DND-41 (cell line): ENCODE results near the gene ANKLE1.

ENCODE experiments used
- CTCF ChIP-seq: IDR thresholded peaks from 2 replicates; pipeline ENCODE4 v1.5.1; 2012; ENCODE audit warnings: borderline replicate concordance, low read length, moderate library complexity, mild to moderate bottlenecking; ENCODE audit not compliant: poor library complexity, severe bottlenecking; ENCODE audit errors: extremely low read depth
- EZH2 ChIP-seq: IDR thresholded peaks from 3 replicates; pipeline ENCODE4 v1.6.1; 2012; ENCODE audit warnings: borderline replicate concordance, low read depth, mild to moderate bottlenecking, moderate library complexity, low read length, inconsistent platforms; ENCODE audit not compliant: severe bottlenecking

- no peak for TF ChIP-seq EZH2
- TF ChIP-seq CTCF: no peak
Measured at GRCh38 chr19:17302391-17303166, 20.9 kb downstream of the ANKLE1 start.
